HG03196 (cell line): ENCODE results near the gene ADCY2.

Source experiments
- ATAC-seq: cut with Tn5 transposase; IDR thresholded peaks from one replicate; pipeline ENCODE4 v1.9.1; 2021; ENCODE audit not compliant: unreplicated experiment

Gene ADCY2

GRCh38 chr5:7586480-7586879 lies 190.5 kb downstream of the ADCY2 start:
- no peak for ATAC-seq

DNA sequence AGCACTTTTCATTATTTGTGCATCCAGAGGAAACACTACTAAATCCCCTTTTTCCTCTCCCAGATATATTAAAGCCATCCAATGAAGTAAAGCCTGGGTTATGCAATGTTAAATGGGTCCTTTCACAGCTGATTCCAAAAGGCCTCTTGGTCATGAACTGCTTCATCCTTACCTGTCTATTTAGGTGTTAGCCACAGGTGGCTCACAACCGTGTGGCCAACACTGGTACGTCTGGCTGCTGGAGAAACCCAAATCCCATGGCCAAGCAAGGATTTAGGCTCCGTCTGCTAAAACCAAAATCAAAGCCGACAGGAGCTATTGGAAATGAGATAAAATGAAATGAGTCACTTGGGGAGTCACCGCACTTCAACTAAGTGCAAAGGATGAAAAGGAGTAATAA lies 193.9 kb downstream of the ADCY2 start:
- ATAC-seq: no peak

- no peak for ATAC-seq
Observed at GRCh38 chr5:7592910-7593309, 197.0 kb downstream of the ADCY2 start.

GRCh38 chr5:7597059-7597642 lies 201.2 kb downstream of the ADCY2 start:
- ATAC-seq: no peak

DNA sequence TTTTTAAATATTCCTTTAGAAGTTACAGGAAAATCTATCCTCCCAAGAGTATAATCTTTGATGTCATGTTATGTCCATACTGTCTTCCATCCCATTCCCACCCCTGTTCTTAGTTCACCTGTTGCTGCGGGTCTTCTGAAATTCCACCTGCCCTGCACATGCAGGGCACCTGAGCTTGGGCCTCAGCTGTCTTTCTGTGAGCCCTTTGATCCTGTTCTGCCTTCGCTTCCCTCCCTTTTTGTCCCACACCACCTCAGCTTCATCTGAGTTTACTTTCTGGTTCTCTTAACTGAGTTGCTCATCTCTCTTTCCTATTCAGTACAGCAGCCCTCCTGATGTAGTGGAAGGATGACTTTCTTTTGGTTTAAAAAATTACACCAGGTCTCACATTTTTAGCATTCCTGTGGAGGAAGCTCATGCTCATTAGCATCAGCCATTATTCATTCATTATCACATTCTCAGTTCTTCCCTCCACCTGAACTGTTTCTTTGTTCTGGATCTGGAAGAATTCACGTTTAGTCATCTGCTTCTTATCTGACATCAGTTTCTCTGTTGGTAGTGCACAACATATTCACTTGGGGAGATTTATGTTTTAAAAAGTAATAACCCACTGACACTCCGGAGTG lies 211.0 kb downstream of the ADCY2 start:
- ATAC-seq: no peak

- no peak for ATAC-seq
Observed at GRCh38 chr5:7608772-7609171, 212.8 kb downstream of the ADCY2 start.

- no peak for ATAC-seq
Observed at GRCh38 chr5:7609726-7610125, 213.8 kb downstream of the ADCY2 start.

GRCh38 chr5:7610531-7611177 lies 214.7 kb downstream of the ADCY2 start:
- ATAC-seq: no peak

DNA sequence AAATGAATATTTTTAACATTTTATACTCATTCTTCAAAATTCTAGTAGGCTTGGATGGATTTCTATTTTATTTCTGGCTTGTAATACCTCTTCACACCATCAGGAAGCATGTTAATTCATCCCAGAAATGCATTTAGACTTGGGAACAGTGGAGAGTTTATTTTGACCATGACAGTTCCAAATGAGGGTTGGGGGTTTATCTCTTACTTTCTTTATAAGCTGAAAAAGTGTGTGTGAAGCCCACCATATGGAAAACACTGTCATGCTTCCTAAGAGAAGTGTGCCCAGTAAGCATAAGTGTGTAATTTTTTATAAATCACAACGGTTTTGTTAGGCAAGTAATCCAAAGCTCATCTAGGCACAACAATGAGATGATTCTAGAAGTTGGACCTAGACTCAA lies 215.6 kb downstream of the ADCY2 start:
- no peak for ATAC-seq

- no peak for ATAC-seq
Observed at GRCh38 chr5:7615566-7616061, 219.7 kb downstream of the ADCY2 start.

DNA sequence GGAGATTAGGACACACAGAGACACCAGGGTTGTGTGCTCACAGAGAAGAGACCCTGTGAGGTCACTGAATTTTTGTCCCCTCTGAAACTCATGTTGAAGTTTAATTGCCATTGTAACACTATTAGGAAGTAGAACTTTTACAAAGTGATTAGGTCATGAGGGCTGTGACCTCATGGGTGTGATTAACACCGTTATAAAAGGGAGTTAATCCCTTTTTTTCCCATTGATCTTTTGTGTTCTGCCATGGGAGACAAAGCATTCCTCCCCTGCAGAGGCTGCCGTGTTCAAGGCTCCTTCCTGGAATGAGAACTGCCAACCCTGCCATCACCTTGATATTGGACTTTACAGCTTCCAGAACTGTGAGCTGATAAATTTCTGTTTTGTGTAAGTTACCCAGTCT lies 221.0 kb downstream of the ADCY2 start:
- no peak for ATAC-seq

- no peak for ATAC-seq
Observed at GRCh38 chr5:7622498-7622897, 226.6 kb downstream of the ADCY2 start.

GRCh38 chr5:7625740-7626139 lies 229.8 kb downstream of the ADCY2 start:
- no peak for ATAC-seq

DNA sequence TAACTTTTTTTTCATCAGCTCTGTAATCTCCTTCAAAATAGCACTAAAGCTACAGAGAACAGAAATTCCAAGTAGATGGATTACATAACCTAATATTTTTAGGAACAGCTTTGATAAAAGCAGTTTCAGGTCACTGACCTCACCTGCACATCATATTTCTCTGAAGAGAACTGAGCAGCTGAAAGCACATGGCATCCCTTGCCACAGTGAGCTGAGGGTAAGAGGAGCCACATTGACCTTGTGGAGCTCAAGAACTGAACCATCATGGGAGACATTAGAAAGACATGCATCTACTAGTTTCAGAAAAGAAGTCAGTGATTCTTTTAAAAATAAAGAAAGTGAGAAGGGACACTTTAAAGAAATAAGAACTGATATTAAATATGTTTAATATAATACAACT lies 232.3 kb downstream of the ADCY2 start:
- no peak for ATAC-seq

GRCh38 chr5:7628820-7629219 lies 232.9 kb downstream of the ADCY2 start:
- ATAC-seq: no peak

- no peak for ATAC-seq
Observed at GRCh38 chr5:7629561-7629960, 233.6 kb downstream of the ADCY2 start.

DNA sequence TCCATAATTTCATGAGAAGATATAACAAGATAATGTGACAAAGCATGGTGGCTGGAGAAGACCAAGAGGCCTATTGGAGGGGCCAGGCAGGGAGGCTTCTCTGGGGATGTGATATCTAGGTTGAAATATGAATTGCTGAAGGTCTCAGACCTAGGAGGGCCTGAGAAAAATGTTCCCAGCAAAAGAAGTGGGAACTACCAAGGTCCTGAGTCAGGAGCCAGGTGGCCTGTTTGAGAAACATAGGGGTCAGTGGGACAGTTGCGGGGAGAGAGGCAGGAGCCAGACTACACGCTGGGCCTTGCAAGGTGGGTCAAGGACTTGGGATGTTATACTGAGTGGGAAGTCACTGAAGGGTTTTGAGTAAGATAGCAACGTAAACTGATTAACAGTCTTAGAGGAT lies 238.9 kb downstream of the ADCY2 start:
- no peak for ATAC-seq

GRCh38 chr5:7638456-7638855 lies 242.5 kb downstream of the ADCY2 start:
- ATAC-seq: no peak

- no peak for ATAC-seq
Observed at GRCh38 chr5:7642029-7642428, 246.1 kb downstream of the ADCY2 start.

- no peak for ATAC-seq
Observed at GRCh38 chr5:7644723-7645122, 248.8 kb downstream of the ADCY2 start.

DNA sequence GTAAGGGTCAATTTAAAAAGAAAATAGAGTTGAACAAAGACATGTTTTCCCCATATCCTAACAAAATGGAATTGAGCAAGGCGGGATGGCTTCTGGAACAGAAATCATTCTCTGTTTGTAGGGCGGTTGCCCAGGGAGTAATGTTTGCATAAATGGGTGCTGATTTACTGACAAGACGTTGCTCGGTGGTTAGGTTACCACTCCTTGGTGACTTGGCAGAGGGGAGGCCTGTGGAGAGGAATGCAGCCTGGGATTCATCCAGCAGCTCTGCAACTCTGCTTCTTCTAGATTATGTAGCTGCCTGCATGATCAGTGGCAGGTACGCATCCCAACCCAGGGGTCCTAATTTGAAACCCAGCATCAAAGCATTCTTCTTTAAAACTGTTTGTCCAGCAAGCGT lies 254.8 kb downstream of the ADCY2 start:
- ATAC-seq: no peak

DNA sequence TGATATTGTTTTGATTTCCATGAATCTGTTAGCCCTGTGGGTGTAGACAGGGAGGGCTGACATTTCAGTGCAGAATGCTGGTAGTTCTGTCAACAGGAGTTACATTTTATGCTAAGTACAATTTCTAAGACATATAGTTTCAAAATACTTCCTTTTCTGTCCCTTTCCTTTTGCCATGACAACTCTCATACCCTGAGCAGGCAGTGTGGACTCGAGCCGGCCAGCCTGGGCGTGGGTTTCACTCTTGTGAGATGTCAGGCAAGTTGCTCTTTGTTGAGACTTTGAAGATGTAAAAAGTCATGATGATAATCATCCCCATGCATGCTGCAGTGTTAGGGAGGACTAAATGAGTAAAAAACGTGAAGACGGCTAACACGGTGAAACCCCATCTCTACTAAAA lies 257.1 kb downstream of the ADCY2 start:
- ATAC-seq: no peak

DNA sequence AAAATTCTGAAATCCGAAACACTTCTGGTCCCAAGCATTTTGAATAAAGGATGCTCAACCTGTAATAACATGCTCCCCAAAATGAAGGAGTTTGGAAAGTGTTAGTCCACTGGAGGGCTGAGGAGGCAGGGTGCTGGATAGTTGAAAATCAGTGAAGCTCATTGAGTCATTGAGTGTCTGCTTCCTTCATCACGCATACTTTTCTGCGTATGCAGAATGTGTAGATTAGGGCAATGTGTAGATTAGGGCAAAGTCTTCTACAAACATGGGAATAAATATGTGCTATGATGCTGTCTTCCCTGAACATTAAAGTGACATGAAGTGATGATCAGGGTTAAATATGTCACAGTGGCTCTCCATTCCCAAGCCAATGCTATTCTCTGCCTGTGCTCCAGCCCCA lies 261.2 kb downstream of the ADCY2 start:
- no peak for ATAC-seq
